Middle frontal gyrus (tissue), 1 donor: ENCODE results near the gene CHMP1A.
"Not testable (repeated sequence)": the region's sequence is repeated elsewhere in the genome, so short reads cannot be mapped to it uniquely, and the experiment has no call there.

Source experiments
- DNase-seq: peaks from one replicate; pipeline ENCODE4 v3.0.0-alpha.2; 2015; ENCODE audit warnings: low spot score; ENCODE audit errors: extremely low spot score

Gene CHMP1A

DNA sequence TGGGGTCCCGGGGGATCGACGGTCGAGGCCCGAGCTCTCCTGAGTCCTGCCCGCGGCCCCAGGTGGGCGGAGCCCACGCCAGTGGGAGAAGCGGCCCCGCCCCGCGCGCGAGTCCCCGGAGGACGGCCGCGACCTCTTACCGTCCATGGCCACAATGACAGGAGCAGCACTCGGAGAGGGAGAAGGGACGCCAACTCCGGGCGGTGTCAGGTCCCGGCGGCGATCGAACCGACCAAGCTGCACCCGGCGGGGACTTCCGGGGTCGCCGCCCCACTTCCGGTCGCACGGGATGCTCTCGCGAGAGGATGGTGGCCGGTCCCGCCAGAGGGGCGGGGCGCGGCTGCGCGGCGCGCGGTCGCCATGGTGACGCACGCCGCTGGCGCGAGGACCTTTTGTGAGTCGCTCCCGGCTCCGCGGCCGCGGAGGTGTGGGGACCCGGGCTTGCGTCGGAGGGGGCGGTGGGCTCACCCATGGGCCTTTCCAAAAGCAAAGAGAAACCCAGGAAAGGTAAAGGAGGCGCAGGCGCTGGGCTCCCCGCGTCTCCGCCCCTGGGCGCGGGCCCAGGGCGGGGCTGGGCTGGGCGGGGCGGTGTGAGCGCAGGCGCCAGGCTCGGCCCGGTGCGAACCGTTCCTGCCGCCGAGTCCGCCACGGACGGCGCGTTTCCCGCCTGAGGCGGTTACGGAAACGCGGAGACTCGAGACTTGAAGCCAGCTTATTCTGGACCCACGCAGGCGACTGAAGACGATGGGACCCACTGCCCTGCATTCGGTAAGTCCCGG is at the start of gene CHMP1A, which contains the start of gene SPATA33:
Gene CHMP1A (minus strand): TSS at position 267 of the 779 bp plus-strand sequence. CDS start 120 bp downstream, at position 147.
Gene SPATA33 (plus strand): TSS at position 395 of the 779 bp plus-strand sequence. CDS start 76 bp downstream, at position 471.
- DNase-seq = peak; percentile 77

DNA sequence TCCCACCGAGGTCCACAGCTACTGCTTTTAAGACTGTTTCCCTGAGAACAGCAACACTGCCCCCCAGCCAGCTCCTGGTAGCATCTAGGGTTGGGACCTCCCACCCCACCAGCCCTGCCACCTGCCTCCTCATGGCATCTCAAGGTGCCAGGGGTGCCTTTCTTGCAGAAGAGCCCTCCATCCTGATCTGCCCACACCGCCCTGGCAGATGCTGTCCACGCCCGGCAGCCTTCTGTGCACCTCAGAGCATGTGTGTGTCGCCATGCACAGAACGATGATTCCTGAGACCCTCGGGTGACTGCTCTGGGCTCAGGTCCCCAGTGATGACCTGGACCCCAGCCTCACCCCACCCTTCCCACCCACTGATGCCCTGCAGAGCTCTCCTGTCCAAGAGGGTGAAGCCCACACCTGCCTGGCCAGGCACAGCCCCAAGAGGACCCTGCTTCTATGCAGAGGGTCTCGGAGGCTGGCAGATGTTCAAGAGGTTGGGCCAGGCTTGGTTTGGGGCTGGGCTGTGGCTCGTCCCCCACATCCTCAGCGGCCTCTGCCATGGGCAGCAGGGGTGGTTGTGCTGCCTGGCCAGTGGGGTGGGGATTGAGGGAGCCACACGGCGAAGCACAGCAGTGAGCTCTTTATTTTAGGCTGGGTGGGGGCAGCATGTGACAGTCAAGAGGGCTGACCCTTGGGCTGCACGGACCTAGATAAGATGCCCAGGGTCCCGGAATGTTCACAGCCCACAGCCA is 49.2 kb upstream of the CHMP1A start:
- no peak for DNase-seq

DNA sequence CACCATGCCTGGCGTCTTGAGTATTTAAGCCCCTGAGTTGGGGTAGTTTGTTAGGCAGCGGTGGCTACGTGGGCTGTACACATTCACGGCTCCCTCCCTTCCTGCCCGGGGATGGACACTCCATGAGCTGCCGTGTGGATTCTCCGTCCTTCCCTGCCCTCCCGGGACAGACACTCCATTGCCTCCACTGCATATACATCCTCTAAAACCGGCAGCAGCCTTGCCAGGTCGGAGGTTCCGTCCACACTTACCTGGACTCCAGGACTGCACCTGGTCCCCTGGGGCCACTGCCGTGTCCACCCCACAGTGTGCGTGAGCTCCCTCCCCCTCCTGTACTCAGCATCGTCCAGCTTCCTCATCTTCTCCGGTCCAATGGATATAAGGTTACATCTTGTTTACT is 47.5 kb upstream of the CHMP1A start:
- no peak for DNase-seq

GRCh38 chr16:89704281-89704680 is 46.8 kb upstream of the CHMP1A start:
- DNase-seq = no peak

GRCh38 chr16:89701425-89702406 is 44.2 kb upstream of the CHMP1A start, which contains the start of gene SPATA2L:
Gene SPATA2L (minus strand): TSS chr16:89701705. CDS start chr16:89701232, 473 bp downstream.
- DNase-seq = peak; percentile 73

GRCh38 chr16:89700649-89701424 is 43.3 kb upstream of the CHMP1A start:
- no peak for DNase-seq

- DNase-seq = peak; percentile 99
Observed at GRCh38 chr16:89700100-89700648, 42.7 kb upstream of the CHMP1A start.

- DNase-seq = not testable (repeated sequence)
Observed at GRCh38 chr16:89699629-89700099, 42.2 kb upstream of the CHMP1A start.

DNA sequence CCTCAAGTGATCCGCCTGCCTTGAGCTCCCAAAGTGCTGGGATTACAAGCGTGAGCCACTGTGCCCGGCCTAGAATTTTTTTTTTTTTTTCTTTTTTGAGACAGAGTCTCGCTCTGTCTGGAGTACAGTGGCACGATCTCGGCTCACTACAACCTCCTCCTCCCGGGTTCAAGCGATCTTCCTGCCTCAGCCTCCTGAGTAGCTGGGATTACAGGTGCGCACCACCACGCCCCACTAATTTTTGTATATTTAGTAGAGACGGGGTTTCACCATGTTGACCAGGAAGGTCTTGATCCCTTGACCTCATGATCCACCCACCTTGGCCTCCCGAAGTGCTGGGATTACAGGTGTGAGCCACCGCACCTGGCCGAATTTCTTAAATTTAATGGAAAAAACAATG is 41.2 kb upstream of the CHMP1A start:
- not testable (repeated sequence) for DNase-seq

DNA sequence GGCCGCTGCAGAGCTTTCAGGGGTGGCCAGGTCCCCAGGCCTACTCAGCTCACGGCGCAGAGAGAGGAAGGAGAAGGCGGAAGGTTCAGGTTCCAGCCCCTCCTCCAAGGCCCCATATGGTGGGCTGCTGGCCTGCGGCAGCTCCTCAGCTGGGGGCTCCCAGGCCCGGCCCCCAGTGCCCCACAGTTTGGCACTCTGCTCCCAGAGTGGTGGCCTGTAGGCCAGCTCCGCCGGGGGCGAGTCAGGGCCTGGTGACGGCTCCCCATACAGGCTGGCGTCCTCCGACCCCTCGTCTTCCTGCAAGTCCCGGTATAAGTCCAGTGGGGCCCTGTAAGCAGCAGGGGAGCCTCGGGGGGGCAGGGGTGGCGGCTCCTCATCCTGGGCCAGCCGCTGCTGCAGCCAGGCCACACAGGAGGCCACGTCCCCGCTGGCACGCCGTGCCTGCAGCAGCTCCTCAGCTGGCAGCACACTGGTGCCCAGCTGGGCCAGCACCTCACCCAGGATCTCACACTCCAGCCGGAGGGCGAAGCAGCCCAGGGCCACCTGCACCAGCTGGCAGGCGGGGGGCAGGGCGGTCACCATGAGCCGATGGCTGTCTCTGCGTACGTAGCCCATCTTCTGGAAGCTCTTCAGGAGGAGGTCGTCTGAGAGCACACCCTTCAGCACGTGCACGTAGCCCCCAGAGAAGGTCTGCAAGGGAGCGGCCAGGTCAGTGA is 40.3 kb upstream of the CHMP1A start:
- DNase-seq = no peak

DNA sequence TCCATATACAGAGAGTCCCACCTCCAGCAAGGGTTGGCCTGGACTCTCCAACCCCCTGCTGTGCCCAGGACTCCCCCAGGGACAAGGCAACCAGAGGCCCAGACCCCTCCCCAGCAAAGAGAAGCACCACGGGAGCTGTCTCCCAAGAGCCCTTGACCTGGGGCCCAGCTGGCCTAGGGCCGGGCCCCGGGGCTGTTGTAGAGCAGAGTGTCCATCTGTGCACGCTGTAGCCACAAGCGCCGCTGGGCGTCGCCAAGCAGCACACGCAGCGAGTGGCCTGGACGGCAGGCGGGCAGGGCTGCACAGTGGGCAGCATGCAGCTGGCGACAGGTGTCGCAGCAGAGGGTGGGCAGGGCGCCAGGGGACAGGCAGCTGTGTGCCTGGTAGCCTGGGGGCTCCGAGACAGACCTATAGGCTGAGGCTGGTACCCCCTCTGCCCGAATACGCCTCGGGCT is 39.7 kb upstream of the CHMP1A start:
- no peak for DNase-seq

DNA sequence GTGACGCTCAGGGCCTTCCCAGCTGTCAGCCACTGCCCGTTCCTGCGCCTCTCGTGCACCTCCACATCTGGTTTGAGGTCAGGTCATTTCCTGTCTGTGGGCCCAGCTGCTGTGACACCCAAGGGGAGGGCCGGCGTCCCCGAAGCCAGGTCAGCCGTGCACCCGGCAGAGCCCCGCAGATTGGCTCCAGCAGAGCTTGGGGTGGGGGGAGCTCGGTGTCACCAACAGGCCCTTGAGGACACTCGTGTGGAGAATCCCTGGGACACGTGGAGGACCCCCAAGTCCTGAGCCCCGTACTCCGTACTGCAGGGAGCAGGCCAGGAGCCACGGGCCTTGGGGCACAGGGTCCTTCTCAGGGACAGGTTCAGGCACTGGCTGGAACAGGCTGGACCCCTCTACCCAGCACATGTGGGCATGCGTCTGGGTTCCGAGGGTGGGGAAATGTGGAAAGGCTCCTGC is 39.2 kb upstream of the CHMP1A start:
- no peak for DNase-seq

DNA sequence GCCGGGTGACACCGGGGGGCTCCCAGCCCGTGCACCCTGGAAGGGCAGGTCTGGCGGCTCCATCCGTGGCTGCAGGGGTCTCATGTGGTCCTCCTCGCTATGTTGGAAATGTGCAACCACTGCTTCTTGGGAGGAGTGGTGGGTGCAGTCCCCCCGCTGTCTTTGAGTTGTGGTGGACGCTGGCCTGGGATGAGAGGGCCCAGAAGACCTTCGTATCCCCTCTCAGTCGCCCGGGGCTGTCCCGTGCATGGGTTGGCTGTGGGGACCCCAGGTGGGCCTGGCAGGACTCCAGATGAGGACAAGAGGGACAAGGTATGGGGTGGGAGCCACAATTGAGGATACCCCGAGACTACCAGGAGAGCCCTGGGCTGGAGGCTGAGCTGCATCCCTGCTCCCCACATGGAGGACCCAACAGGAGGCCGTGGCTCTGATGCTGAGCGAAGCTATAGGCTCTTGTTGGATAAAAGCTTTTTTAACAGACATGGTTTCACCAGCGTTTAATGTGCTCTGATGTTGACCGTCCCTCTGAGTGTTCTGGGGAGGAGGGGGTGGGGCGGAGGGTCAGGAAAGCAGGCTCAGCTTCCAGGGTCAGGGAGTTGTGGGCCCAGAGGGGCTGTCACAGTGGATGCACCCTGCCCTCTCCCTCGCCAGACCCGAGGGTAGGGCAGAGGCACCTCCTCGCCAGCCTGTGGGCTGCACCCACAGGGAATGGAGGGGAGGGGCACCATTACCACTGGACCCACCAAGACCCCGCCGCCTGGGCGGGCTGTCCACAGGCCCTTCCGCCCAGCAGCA is 38.6 kb upstream of the CHMP1A start:
- DNase-seq = no peak

- no peak for DNase-seq
Observed at GRCh38 chr16:89695086-89695874, 37.8 kb upstream of the CHMP1A start.

- not testable (repeated sequence) for DNase-seq
Observed at GRCh38 chr16:89694784-89695085, 37.2 kb upstream of the CHMP1A start.

DNA sequence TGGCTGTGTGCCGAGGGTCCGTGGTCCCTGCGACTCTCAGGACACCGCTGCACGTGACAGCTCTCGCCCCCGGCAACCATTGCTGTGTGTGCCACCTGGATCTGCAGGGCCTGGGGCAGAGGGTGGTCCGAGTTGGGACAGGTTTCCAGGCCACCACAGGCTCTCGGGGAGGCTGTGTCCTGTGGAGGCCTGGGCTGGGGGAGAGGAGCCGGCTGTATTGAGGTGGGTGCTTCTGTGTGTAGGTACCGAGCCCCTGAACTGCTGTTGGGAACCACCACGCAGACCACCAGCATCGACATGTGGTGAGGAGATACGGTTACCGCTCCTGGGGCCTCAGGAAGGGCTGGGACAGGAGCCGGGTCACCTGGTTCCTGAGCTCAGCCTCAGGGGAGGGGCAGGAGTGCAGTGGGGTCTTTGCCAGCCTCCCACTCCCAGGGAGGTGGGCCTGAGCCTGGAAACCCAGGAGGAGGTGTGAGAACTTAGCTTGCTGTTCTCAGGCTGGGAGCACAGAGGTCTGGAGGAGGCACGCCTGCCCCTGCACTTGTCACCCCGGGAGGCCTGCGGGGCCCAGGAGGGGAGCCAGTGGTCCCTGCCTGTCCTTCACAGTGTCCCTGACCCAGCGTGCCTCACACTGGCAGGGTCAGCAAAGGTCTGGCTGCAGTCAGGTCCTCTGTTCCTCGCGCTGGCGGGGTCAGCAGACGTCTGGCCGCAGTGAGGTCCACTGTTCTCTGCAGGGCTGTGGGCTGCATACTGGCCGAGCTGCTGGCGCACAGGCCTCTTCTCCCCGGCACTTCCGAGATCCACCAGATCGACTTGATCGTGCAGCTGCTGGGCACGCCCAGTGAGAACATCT is 36.6 kb upstream of the CHMP1A start:
- no peak for DNase-seq

- DNase-seq = no peak
Observed at GRCh38 chr16:89693289-89693731, 35.8 kb upstream of the CHMP1A start.
